ENCODE results near the gene TRIM9. TPM values are rescaled to one million over a fixed set of nuclear protein-coding genes. Genes with fewer than 3 reads are reported as not detected.

Gene TRIM9
- total RNA-seq, 1 donor from 2014 or later, result 2.3 TPM

DNA sequence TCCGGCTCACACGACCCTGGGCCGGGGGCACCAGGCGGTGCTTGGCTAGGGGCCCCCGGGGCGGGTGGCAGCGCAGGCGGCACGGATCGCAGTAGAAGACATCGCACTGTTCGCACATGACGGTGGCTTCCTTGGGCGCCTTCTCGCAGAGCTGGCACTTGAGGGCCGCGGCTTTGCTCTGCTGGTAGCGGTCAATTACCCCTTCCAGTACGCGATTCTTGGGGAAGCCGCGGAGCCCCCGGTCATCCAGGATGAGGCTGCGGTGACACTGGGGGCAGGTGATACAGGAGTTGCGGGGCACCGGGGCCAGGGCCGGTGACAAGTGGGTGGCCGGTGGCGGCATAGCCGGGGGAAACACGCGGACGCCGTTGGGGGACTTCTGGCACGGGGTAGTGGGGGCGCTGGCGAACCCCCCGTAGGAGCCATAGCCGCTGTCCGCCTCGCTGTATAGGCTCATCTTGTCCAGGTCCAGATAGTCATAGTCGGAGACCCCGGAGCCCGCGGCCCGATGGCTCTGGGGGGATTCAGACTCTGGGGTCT lies 553 bp downstream of the TRIM9 start:
- Mint-ChIP-seq H3K9me3 (ENCODE audit: unreplicated experiment) (no peaks in the 10 kb centered on the region), H3K4me1 (ENCODE audit: unreplicated experiment) (peaks cover 11% of the 10 kb centered on the region), H3K27me3 (ENCODE audit: unreplicated experiment) (peaks cover 18% of the 10 kb centered on the region), H3K27ac (ENCODE audit: unreplicated experiment) (no peak overlapping the region), H3K4me3 (ENCODE audit: unreplicated experiment) (peak overlapping the region; percentile 89), H3K36me3 (ENCODE audit: low read depth, unreplicated experiment) (no peaks in the 10 kb centered on the region)
- TF ChIP-seq, protein P1, sequence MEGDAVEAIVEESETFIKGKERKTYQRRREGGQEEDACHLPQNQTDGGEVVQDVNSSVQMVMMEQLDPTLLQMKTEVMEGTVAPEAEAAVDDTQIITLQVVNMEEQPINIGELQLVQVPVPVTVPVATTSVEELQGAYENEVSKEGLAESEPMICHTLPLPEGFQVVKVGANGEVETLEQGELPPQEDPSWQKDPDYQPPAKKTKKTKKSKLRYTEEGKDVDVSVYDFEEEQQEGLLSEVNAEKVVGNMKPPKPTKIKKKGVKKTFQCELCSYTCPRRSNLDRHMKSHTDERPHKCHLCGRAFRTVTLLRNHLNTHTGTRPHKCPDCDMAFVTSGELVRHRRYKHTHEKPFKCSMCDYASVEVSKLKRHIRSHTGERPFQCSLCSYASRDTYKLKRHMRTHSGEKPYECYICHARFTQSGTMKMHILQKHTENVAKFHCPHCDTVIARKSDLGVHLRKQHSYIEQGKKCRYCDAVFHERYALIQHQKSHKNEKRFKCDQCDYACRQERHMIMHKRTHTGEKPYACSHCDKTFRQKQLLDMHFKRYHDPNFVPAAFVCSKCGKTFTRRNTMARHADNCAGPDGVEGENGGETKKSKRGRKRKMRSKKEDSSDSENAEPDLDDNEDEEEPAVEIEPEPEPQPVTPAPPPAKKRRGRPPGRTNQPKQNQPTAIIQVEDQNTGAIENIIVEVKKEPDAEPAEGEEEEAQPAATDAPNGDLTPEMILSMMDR (IDR thresholded peaks at IDR 0.05; ENCODE audit: unreplicated experiment), result no peak
- peak; percentile 20 for DNase-seq (ENCODE audit: low spot score)

DNA sequence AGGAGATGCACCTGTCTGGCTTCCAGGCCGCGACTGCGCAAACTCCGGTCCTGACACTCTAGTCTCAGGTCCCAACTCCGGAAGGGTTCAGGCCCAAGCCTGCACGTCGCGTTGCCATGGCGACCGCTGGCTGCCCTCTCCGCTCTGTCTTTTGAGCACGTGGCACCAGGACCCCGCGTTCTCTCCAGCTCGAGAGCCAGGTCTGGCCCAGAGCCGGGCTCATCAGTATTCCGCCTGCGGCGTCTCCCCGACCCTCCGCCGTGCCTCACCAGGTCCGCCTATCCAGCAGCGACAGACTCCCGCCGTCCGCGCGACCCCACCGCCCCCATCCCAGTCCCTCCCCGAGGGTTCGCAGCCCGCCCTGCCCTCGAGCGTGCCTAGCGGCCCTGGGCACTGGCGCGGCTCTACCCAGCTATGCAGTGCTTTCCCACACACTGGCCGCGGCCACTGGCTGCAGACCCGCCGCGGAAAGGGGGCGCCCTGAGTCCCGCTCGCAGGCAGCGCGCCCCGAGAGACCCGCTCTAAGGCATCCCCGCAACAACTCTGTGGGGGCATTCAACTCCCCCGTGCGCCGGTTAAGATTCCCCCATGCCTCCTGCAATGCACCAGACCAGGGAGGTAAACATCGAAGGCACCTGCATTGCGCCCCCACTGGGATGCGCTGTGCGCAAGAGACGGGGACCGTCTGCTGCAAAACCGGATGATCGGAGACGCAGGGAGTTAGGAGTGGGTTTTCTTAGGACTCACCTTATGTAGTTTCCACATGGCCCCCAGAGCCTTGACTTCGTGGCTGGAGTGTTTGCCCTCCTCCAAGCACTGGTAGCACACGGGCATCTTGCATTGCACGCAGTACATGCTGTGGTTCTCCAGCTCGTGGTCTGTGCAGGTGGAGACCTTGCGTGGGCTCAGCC lies 1.3 kb downstream of the TRIM9 start:
- DNase-seq (ENCODE audit: low spot score), result peak; percentile 35
- Mint-ChIP-seq H3K36me3 (ENCODE audit: low read depth, unreplicated experiment) (no peaks in the 10 kb centered on the region), H3K9me3 (ENCODE audit: unreplicated experiment) (no peaks in the 10 kb centered on the region), H3K27ac (ENCODE audit: unreplicated experiment) (no peak overlapping the region), H3K4me3 (ENCODE audit: unreplicated experiment) (peak overlapping the region; percentile 62), H3K4me1 (ENCODE audit: unreplicated experiment) (peaks cover 11% of the 10 kb centered on the region), H3K27me3 (ENCODE audit: unreplicated experiment) (peaks cover 18% of the 10 kb centered on the region)
- TF ChIP-seq, protein P1 (IDR thresholded peaks at IDR 0.05; ENCODE audit: unreplicated experiment), result no peak

DNA sequence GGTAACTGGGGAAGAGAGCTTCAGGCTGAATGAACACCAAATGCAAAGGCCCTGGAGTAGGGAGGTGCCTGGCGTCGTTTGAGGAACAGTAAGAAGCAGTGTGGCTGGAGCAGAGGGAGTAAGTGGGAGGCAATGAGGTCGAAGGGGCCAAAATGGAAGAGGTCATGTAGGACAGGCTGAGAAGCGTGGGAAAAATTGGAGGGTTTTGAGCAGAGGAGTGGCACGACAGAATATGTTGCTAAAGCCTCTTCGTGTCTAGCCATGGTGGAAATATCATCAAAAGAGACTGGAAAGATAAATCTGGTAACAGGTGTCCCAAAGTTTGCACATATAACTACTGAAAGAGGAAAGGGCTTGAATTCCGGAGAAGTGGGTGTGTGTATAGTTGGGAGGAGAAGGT lies 1.9 kb downstream of the TRIM9 start:
- H3K36me3 Mint-ChIP-seq (ENCODE audit: low read depth, unreplicated experiment), result no peaks in the 10 kb centered on the region
- H3K27me3 Mint-ChIP-seq (ENCODE audit: unreplicated experiment), result peaks cover 18% of the 10 kb centered on the region
- DNase-seq (ENCODE audit: low spot score), result no peak
- no peak overlapping the region for H3K27ac Mint-ChIP-seq (ENCODE audit: unreplicated experiment)
- TF ChIP-seq, protein P1 (IDR thresholded peaks at IDR 0.05; ENCODE audit: unreplicated experiment), result no peak
- no peaks in the 10 kb centered on the region for H3K9me3 Mint-ChIP-seq (ENCODE audit: unreplicated experiment)
- H3K4me3 Mint-ChIP-seq (ENCODE audit: unreplicated experiment), result peak overlapping the region; percentile 38
- peaks cover 11% of the 10 kb centered on the region for H3K4me1 Mint-ChIP-seq (ENCODE audit: unreplicated experiment)

DNA sequence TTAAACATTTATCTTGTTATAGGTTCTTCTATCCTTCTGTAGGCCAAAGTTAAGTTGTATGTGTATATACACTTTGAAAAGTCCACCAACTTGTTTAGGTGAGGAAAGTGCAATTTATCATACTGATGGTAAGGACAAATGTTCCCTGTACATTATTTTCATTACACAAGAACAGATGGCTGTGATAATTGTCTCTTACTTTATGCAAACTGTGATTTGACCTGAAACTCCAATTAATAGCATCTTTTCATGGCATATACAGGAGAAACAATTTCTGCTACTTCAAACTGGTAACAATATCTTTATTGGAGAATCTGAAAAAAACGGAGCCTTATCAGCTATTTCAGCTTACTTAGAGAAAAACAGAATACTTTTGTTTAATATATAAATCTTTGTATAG lies 5.6 kb downstream of the TRIM9 start:
- H3K4me3 Mint-ChIP-seq (ENCODE audit: unreplicated experiment), result no peak overlapping the region
- peaks cover 10% of the 10 kb centered on the region for H3K27me3 Mint-ChIP-seq (ENCODE audit: unreplicated experiment)
- peaks cover 6% of the 10 kb centered on the region for H3K4me1 Mint-ChIP-seq (ENCODE audit: unreplicated experiment)
- no peak overlapping the region for H3K27ac Mint-ChIP-seq (ENCODE audit: unreplicated experiment)
- H3K36me3 Mint-ChIP-seq (ENCODE audit: low read depth, unreplicated experiment), result no peaks in the 10 kb centered on the region
- DNase-seq (ENCODE audit: low spot score), result no peak
- TF ChIP-seq, protein P1 (IDR thresholded peaks at IDR 0.05; ENCODE audit: unreplicated experiment), result no peak
- no peaks in the 10 kb centered on the region for H3K9me3 Mint-ChIP-seq (ENCODE audit: unreplicated experiment)

DNA sequence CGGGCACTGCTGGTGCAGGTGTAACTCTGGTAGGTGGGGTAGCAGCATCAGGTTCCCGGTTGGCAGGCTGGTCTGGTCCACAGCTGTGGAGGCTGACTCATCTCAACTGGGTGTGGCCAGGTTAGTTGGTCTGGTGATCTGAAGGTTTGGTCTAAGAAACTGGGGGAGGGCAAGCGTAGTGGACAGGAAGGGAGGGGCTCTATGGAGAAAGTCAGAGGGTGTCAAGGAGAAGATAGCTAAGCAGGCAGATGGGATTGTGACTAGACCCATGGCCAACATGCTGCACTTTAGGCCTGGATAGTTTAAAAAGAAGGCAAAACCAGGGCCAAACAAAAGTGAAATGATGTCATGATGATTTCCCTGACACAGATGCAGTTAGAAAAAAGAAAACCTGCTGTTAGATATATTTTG lies 7.9 kb downstream of the TRIM9 start:
- TF ChIP-seq, protein P1 (IDR thresholded peaks at IDR 0.05; ENCODE audit: unreplicated experiment), result no peak
- DNase-seq (ENCODE audit: low spot score), result no peak
- Mint-ChIP-seq H3K4me1 (ENCODE audit: unreplicated experiment) (no peaks in the 10 kb centered on the region), H3K27ac (ENCODE audit: unreplicated experiment) (no peak overlapping the region), H3K4me3 (ENCODE audit: unreplicated experiment) (no peak overlapping the region), H3K27me3 (ENCODE audit: unreplicated experiment) (no peaks in the 10 kb centered on the region), H3K36me3 (ENCODE audit: low read depth, unreplicated experiment) (no peaks in the 10 kb centered on the region), H3K9me3 (ENCODE audit: unreplicated experiment) (no peaks in the 10 kb centered on the region)
